Keratinocyte (primary cell): ENCODE measurements around the gene FHIT.

Source experiments
- EZH2 ChIP-seq: IDR thresholded peaks from one replicate; pipeline ENCODE4 v1.6.1; 2012; ENCODE audit warnings: inconsistent platforms, mild to moderate bottlenecking, low read length, moderate library complexity
- TF ChIP-seq, protein P1 (sequence below), 3 experiments: IDR thresholded peaks in 1 of 3; conservative IDR thresholded peaks in 1 of 3; optimal IDR thresholded peaks in 1 of 3; 2 replicates in 2 of 3; 3 replicates in 1 of 3; pipeline versions ENCODE3 to v1.5.1; 2011; ENCODE audit warnings: low read length in 3 of 3, mild to moderate bottlenecking in 3 of 3, moderate library complexity in 2 of 3, control low read depth in 1 of 3, inconsistent platforms in 1 of 3; ENCODE audit not compliant: insufficient read depth in 2 of 3; ENCODE audit errors: extremely low read depth in 1 of 3

DNA sequence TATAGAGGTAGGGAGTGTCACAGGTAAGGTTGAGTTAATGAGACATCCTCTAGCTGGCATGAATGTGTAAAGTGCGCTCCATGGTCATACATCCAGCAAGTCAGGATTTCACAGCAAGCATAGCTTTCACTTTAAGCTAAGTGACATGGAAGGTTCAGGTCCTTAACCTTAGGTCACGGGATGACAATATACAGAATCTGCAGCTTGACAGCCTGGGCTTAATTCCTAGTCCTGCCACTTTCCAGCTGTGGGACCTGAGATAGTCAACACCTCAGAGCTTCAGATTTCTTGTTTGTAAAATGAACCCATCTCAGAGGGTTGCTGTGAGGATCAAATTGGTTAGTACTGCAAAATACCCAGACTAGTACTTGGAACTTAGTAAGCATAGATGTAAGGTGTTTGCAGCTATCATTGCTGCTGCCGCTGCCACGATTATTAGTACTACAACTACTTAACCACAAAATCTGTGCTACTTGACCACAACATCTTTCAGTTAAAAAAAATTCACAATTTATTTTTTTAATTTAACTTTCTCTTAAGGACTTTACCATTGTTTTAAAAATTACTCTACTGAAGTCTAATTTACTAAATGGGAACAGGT, 1311.3 kb downstream of the FHIT start:
- TF ChIP-seq, protein P1, sequence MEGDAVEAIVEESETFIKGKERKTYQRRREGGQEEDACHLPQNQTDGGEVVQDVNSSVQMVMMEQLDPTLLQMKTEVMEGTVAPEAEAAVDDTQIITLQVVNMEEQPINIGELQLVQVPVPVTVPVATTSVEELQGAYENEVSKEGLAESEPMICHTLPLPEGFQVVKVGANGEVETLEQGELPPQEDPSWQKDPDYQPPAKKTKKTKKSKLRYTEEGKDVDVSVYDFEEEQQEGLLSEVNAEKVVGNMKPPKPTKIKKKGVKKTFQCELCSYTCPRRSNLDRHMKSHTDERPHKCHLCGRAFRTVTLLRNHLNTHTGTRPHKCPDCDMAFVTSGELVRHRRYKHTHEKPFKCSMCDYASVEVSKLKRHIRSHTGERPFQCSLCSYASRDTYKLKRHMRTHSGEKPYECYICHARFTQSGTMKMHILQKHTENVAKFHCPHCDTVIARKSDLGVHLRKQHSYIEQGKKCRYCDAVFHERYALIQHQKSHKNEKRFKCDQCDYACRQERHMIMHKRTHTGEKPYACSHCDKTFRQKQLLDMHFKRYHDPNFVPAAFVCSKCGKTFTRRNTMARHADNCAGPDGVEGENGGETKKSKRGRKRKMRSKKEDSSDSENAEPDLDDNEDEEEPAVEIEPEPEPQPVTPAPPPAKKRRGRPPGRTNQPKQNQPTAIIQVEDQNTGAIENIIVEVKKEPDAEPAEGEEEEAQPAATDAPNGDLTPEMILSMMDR (optimal IDR thresholded peaks at IDR 0.05 in 1 of 3, IDR thresholded peaks at IDR 0.05 in 1 of 3, conservative IDR thresholded peaks at IDR 0.05 in 1 of 3; ENCODE audit: extremely low read depth in 1 of 3, insufficient read depth in 2 of 3, low read length in 3 of 3) = no peak
- TF ChIP-seq EZH2 = no peak
